GM19023 (cell line): Measurements from ENCODE around the gene GJA5.

Source experiments
- ATAC-seq: cut with Tn5 transposase; IDR thresholded peaks from one replicate; pipeline ENCODE4 v1.9.1; 2021; ENCODE audit warnings: mild to moderate bottlenecking, moderate library complexity; ENCODE audit not compliant: unreplicated experiment

GJA5 gene

GRCh38 chr1:147762233-147763024 lies 2.0 kb upstream of the GJA5 start:
- no peak for ATAC-seq

GRCh38 chr1:147758379-147759100 lies 1.9 kb downstream of the GJA5 start:
- ATAC-seq: no peak

GRCh38 chr1:147757015-147757990 lies 3.1 kb downstream of the GJA5 start:
- ATAC-seq: no peak

- no peak for ATAC-seq
Measured at GRCh38 chr1:147756341-147756740, 4.1 kb downstream of the GJA5 start.

GRCh38 chr1:147754661-147755060 lies 5.7 kb downstream of the GJA5 start:
- ATAC-seq: no peak

- ATAC-seq: no peak
Measured at GRCh38 chr1:147753081-147753480, 7.3 kb downstream of the GJA5 start.

- no peak for ATAC-seq
Measured at GRCh38 chr1:147752511-147752910, 7.9 kb downstream of the GJA5 start.

GRCh38 chr1:147751346-147751745 lies 9.1 kb downstream of the GJA5 start:
- no peak for ATAC-seq

GRCh38 chr1:147750618-147751217 lies 9.7 kb downstream of the GJA5 start:
- ATAC-seq: no peak

- ATAC-seq: no peak
Measured at GRCh38 chr1:147749792-147750191, 10.6 kb downstream of the GJA5 start.

- ATAC-seq: no peak
Measured at GRCh38 chr1:147748676-147749350, 11.6 kb downstream of the GJA5 start.

- ATAC-seq: no peak
Measured at GRCh38 chr1:147747966-147748365, 12.4 kb downstream of the GJA5 start.

GRCh38 chr1:147745271-147745670 lies 15.1 kb downstream of the GJA5 start:
- ATAC-seq: no peak

- ATAC-seq: no peak
Measured at GRCh38 chr1:147741065-147741464, 19.3 kb downstream of the GJA5 start.

- ATAC-seq: no peak
Measured at GRCh38 chr1:147740391-147740790, 20.0 kb downstream of the GJA5 start.

- ATAC-seq: no peak
Measured at GRCh38 chr1:147738739-147739476, 21.5 kb downstream of the GJA5 start.

- no peak for ATAC-seq
Measured at GRCh38 chr1:147738129-147738528, 22.3 kb downstream of the GJA5 start.

GRCh38 chr1:147736883-147737282 lies 23.5 kb downstream of the GJA5 start:
- ATAC-seq: no peak

GRCh38 chr1:147735423-147735822 lies 25.0 kb downstream of the GJA5 start:
- no peak for ATAC-seq
